Transverse colon (tissue), 4 donors: ENCODE results near the gene HACL1.
"Not testable (repeated sequence)": the region's sequence is repeated elsewhere in the genome, so short reads cannot be mapped to it uniquely, and the experiment has no call there.

Source experiments
- EP300 ChIP-seq: sonication (generic); formaldehyde crosslinking; IDR thresholded peaks from one replicate; pipeline ENCODE4 v1.6.1; 2017; ENCODE audit warnings: antibody characterized with exemption, low read depth
- POLR2A ChIP-seq: fragments of 450-650 bp; IDR thresholded peaks from one replicate; pipeline ENCODE4 v1.6.1; 2016; ENCODE audit warnings: antibody characterized with exemption, mild to moderate bottlenecking, moderate library complexity
- POLR2AphosphoS5 ChIP-seq, 3 donors: sonication (generic); formaldehyde crosslinking; IDR thresholded peaks; one replicate each; pipeline ENCODE4 v1.6.1; 2016; ENCODE audit warnings: antibody characterized with exemption in 3 of 3
- TF ChIP-seq, protein P1 (sequence below), 5 experiments: fragments of 200-600 bp in 3 of 5; fragments of 450-650 bp in 2 of 5; sonication (generic) in 3 of 5; IDR thresholded peaks; 1 replicate in 2 of 5; 2 replicates in 3 of 5; pipeline ENCODE4 v1.5.1; 2016 to 2017; ENCODE audit warnings: antibody characterized with exemption in 5 of 5, inconsistent platforms in 3 of 5, mild to moderate bottlenecking in 2 of 5, moderate library complexity in 1 of 5

DNA sequence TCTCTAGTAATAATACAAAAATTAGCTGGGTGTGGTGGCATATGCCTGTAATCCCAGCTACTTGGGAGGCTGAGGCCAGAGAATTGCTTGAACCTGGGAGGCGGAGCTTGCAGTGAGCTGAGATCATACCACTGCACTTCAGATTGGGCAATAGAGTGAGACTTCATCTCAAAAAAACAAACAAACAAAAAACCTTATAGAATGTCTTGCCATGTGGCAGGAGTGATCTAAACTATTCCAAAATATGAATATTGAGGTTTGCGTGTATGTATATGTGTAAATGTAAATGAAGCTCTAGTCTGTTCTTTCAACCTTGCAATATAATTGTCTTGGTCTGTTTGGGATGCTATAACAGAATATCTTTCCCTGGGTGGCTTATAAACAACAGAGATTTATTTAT, 68.8 kb downstream of the HACL1 start:
- TF ChIP-seq, protein P1, sequence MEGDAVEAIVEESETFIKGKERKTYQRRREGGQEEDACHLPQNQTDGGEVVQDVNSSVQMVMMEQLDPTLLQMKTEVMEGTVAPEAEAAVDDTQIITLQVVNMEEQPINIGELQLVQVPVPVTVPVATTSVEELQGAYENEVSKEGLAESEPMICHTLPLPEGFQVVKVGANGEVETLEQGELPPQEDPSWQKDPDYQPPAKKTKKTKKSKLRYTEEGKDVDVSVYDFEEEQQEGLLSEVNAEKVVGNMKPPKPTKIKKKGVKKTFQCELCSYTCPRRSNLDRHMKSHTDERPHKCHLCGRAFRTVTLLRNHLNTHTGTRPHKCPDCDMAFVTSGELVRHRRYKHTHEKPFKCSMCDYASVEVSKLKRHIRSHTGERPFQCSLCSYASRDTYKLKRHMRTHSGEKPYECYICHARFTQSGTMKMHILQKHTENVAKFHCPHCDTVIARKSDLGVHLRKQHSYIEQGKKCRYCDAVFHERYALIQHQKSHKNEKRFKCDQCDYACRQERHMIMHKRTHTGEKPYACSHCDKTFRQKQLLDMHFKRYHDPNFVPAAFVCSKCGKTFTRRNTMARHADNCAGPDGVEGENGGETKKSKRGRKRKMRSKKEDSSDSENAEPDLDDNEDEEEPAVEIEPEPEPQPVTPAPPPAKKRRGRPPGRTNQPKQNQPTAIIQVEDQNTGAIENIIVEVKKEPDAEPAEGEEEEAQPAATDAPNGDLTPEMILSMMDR (IDR thresholded peaks at IDR 0.05): not testable (repeated sequence)
- not testable (repeated sequence) for TF ChIP-seq POLR2AphosphoS5 (IDR thresholded peaks at IDR 0.05); POLR2A; EP300
